IgD-negative memory B cell (primary cell): ENCODE data around the gene ADARB2. TPM values are rescaled to one million over a fixed set of nuclear protein-coding genes. Genes with fewer than 3 reads are reported as not detected.
A peak's percentile ranks its signal among the peaks of the same experiment; 100 is the strongest.

ENCODE experiments used
- H3K27ac Mint-ChIP-seq, 3 donors: one replicate each; pipeline ENCODE4 v1.8.0; 2020 to 2022; ENCODE audit warnings: mild to moderate bottlenecking in 3 of 3, mixed read lengths in 3 of 3, moderate library complexity in 1 of 3
- H3K27me3 Mint-ChIP-seq: one replicate; pipeline ENCODE4 v1.8.0; 2021; ENCODE audit warnings: mixed read lengths
- H3K36me3 Mint-ChIP-seq: one replicate; pipeline ENCODE4 v1.8.0; 2020; ENCODE audit warnings: mild to moderate bottlenecking, mixed read lengths
- H3K4me1 Mint-ChIP-seq, 3 donors: one replicate each; pipeline ENCODE4 v1.8.0; 2020 to 2022; ENCODE audit warnings: mixed read lengths in 3 of 3, mild to moderate bottlenecking in 1 of 3
- H3K4me3 Mint-ChIP-seq, 4 donors: one replicate each; pipeline ENCODE4 v1.8.0; 2020 to 2022; ENCODE audit warnings: mild to moderate bottlenecking in 4 of 4, mixed read lengths in 4 of 4, moderate library complexity in 3 of 4
- H3K9me3 Mint-ChIP-seq, 3 donors: one replicate each; pipeline ENCODE4 v1.8.0; 2020 to 2021; ENCODE audit warnings: mixed read lengths in 3 of 3, mild to moderate bottlenecking in 1 of 3
- polyA plus RNA-seq: library from polyadenylated mRNA; unstranded; fragments of 300-500 nt; fragmentation: Illumina TruSeq; gene quantifications from one replicate; pipeline ENCODE4 v1.2.3, GENCODE V29; 2021

Gene ADARB2
- polyA plus RNA-seq, 1 donor from 2014 or later, result not detected

DNA sequence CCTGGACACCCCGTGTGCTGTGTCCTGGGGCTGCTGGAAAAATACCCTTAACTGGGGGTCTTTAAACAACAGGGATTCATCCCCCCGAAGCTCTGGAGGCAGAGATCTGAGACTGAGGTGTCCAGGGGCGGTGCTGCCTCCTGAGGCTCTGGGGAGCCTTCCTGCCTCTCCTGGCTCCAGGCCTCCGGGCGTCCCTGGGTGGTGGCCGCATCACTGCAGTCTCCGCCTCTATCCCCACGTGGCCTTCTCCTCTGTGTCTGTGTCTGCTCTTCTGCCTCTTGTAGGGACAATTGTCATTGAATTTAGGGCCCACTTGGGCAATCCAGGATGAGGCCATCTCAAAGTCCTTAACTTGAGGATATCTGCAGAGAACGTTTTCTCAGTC, 464.6 kb downstream of the ADARB2 start:
- peaks cover 0 to 1% (median 0%) of the 10 kb centered on the region in 3 donors for H3K4me1 Mint-ChIP-seq
- H3K27ac Mint-ChIP-seq, result no peak overlapping the region
- H3K27me3 Mint-ChIP-seq, result no peaks in the 10 kb centered on the region
- H3K4me3 Mint-ChIP-seq, result no peak overlapping the region
- H3K9me3 Mint-ChIP-seq, result peaks cover 0 to 2% (median 0%) of the 10 kb centered on the region in 3 donors
- H3K36me3 Mint-ChIP-seq, result no peaks in the 10 kb centered on the region

DNA sequence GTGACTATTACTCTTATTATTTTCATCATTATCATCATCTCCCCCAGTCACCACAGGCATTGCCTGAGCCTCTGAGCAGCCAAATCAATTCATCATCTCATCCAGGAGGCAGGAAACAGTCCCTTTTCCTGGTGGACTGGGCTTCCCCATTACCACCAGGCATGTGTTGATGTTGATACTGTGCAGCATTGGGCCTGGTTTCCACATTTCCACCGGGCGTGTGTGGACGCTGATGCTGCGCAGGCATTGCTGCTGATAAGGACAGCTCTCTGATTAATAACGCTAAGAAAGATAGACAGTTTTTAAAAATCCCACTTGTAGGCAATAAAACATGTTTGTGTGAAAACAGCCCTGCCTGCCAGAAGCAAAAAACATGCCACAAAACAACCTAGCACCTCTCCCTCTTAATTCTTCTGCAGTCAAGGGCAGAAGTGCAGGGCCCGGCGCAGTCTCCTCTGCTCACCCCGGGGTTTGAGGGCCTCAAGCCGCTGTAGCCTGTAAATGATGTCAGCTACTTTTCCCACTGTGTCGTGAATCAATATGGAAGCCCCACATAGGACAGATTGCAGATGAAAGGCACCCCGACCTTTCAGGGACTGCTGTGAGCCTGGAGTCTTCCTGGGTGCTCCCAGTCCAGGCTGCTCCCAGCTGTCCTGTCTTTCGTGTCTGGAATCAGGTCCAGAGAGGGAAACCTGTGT, 465.1 kb downstream of the ADARB2 start:
- H3K27ac Mint-ChIP-seq, result no peak overlapping the region
- no peaks in the 10 kb centered on the region for H3K36me3 Mint-ChIP-seq

DNA sequence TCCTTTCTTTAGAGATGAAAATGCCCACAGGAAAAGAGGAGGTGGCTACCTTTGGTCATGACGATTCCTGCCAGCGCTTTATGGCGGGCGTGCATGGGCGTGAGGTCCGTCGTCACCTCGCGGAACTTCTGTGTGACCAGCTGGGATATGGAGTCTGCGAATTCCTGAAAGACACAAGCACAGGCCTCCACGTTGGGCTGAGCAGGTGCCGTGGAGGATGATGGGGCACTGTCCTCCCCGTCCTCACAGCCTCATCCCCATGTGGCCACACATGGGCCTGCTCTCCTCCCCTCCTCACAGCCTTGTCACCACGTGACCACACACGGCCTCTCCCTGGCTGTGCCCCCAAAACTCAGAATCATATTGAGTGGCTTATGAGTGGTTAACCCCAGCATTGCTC, 466.4 kb downstream of the ADARB2 start:
- H3K4me3 Mint-ChIP-seq, result no peak overlapping the region
- H3K9me3 Mint-ChIP-seq, result no peaks in the 10 kb centered on the region
- H3K36me3 Mint-ChIP-seq, result no peaks in the 10 kb centered on the region
- no peaks in the 10 kb centered on the region for H3K27me3 Mint-ChIP-seq
- peaks cover 0 to 1% (median 0%) of the 10 kb centered on the region in 3 donors for H3K4me1 Mint-ChIP-seq
- no peak overlapping the region for H3K27ac Mint-ChIP-seq

More for the DNA sequence above, 465.1 kb downstream of the ADARB2 start:
- peaks cover 0 to 2% (median 0%) of the 10 kb centered on the region in 3 donors for H3K9me3 Mint-ChIP-seq
- no peaks in the 10 kb centered on the region for H3K27me3 Mint-ChIP-seq
- H3K4me3 Mint-ChIP-seq, result no peak overlapping the region
- H3K4me1 Mint-ChIP-seq, result peaks cover 0 to 1% (median 0%) of the 10 kb centered on the region in 3 donors

DNA sequence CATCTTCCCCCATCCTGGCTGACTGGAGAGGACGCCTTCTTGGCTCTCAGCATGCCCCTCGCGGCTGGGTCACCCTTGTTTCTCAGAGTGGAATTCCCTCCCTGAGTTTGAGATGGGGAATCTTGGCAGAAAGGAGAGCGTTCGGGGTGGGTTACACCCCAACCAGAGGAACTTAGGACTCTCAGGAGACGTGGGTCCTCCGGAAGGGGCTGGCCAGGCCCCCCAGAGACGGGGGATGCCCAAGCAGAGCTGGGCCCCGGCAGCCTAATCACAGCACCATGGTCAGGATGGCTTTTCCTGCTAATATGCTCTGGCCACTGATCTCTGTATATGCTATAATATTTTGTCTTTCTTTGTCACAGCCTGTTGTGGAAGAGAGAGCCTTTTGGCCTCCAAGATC, 466.8 kb downstream of the ADARB2 start:
- H3K4me3 Mint-ChIP-seq, result no peak overlapping the region
- no peaks in the 10 kb centered on the region for H3K9me3 Mint-ChIP-seq
- H3K36me3 Mint-ChIP-seq, result no peaks in the 10 kb centered on the region
- H3K27me3 Mint-ChIP-seq, result no peaks in the 10 kb centered on the region
- H3K27ac Mint-ChIP-seq, result no peak overlapping the region
- H3K4me1 Mint-ChIP-seq, result peaks cover 0 to 1% (median 0%) of the 10 kb centered on the region in 3 donors

DNA sequence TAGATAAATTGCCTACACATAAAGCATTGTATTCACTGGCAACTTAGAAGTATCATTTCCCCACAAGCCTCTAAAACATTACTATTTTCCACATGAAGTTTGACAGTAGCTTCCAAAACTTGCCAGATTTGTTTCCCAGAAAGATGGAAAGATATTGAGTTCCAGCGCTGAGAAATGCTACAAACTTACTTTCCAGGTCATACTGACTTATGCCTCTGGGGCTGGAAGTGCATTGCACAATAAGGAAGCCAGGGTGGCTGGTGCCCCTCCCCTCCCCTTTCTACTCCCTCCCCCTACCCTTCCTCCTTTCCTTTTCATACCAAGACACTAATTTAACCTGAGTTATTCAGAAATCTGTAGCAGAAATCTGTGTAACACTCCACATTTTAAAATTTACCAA, 468.5 kb downstream of the ADARB2 start:
- no peaks in the 10 kb centered on the region for H3K9me3 Mint-ChIP-seq
- no peak overlapping the region for H3K4me3 Mint-ChIP-seq
- no peak overlapping the region for H3K27ac Mint-ChIP-seq
- no peaks in the 10 kb centered on the region for H3K36me3 Mint-ChIP-seq
- H3K27me3 Mint-ChIP-seq, result no peaks in the 10 kb centered on the region
- peaks cover 0 to 1% (median 0%) of the 10 kb centered on the region in 3 donors for H3K4me1 Mint-ChIP-seq

DNA sequence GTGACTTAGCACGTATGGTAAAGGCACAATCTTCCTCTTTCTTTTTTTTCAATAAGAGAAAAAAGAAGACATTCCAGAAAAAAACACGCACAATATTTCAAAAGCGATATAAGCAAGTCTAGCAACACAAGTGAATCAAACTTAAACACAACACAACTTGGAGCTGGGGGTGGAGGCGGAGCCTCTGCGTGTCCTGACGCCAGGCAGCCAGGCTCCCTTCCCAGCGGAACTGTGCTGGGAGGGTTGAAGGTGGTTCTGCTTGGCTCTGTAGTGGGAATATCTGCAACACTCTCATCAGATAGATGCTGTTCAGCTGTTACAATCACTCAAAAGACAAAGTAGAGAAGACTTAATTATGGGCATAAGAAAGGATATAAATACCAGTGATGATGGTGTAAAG, 469.8 kb downstream of the ADARB2 start:
- Mint-ChIP-seq H3K4me1 (peaks cover 0 to 1% (median 0%) of the 10 kb centered on the region in 3 donors), H3K9me3 (no peaks in the 10 kb centered on the region), H3K27me3 (no peaks in the 10 kb centered on the region), H3K36me3 (no peaks in the 10 kb centered on the region), H3K27ac (no peak overlapping the region), H3K4me3 (no peak overlapping the region)

DNA sequence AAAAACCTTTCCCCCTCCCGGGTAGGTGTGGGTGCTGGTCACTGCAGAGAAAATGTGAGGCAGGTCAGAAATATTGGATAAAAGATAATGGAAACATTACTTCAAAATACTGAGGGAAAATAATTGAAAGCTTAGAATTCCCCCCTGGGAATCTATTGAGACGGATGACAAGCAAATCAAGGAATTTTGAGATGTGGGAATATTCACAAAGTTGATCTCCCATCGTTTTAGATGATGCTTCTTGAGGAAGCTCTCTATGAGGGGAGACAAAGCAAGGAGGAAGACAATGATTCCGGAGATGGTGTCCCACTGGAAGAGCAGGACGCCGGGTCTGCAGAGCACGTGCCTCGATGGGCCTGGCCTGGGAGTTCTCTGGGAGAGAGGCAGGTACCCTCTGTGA, 470.2 kb downstream of the ADARB2 start:
- Mint-ChIP-seq H3K9me3 (no peaks in the 10 kb centered on the region), H3K27ac (no peak overlapping the region), H3K27me3 (no peaks in the 10 kb centered on the region), H3K4me1 (peaks cover 0 to 1% (median 0%) of the 10 kb centered on the region in 3 donors), H3K36me3 (no peaks in the 10 kb centered on the region), H3K4me3 (no peak overlapping the region)

DNA sequence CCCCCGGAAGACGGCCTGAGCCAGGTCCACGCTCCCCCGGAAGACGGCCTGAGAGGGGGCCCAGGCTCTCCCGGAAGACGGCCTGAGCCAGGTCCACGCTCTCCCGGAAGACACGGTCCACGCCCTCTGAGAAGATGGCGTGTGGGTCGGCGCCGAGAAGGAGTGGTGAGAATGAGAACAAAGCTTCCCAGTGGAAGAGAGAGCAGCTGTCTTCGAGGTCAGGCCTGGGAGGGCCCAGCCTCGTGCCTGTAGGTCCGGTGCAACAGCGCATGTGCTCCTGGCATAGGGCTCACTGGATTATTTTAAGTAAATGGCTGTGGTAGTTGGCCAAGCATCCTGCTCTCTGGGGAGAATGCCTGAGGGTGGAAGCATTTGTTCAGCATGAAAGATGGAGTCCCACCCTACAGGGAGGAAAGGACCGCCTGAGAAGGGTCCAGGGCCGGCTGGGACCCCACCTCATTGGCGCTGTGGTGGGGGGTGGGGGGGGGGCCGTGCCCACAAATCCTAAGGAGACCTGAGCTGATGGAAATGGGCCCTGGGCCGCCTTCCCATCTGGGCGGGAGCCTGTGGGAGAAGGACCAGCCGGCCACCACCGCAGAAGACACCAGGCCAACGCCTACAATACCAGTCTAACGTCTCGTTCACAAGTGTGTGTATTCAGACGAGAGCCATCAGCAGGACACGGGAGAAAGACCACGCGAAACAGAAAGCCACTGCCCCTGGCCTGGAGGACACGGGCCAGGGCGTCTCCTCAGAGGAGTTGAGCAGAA, 471.1 kb downstream of the ADARB2 start:
- H3K4me3 Mint-ChIP-seq, result no peak overlapping the region
- H3K36me3 Mint-ChIP-seq, result no peaks in the 10 kb centered on the region
- no peak overlapping the region for H3K27ac Mint-ChIP-seq
- H3K4me1 Mint-ChIP-seq, result no peaks in the 10 kb centered on the region
- no peaks in the 10 kb centered on the region for H3K27me3 Mint-ChIP-seq
- peaks cover 0 to 2% (median 0%) of the 10 kb centered on the region in 3 donors for H3K9me3 Mint-ChIP-seq

DNA sequence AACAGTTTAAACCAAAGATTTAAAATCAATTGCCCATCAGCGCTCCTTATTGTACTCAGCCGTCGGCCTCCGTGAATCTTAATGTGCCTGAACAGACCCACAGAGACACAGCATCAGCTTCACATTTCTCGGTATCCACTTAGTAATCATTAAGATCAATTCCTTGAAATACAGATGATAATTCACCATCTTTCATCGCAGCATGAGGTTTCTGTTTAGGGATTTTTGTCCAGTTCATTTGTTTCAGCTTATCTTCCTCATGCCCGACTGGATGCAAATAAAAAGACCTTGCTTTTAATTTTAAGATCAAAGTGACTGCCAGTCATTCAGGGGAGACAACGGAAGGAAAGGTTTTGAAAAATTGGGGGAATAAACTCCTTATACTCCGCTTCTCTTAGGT, 473.3 kb downstream of the ADARB2 start:
- H3K9me3 Mint-ChIP-seq, result peaks cover 0 to 2% (median 1%) of the 10 kb centered on the region in 3 donors
- no peaks in the 10 kb centered on the region for H3K36me3 Mint-ChIP-seq
- no peaks in the 10 kb centered on the region for H3K27me3 Mint-ChIP-seq
- no peak overlapping the region for H3K27ac Mint-ChIP-seq
- no peaks in the 10 kb centered on the region for H3K4me1 Mint-ChIP-seq
- no peak overlapping the region for H3K4me3 Mint-ChIP-seq

DNA sequence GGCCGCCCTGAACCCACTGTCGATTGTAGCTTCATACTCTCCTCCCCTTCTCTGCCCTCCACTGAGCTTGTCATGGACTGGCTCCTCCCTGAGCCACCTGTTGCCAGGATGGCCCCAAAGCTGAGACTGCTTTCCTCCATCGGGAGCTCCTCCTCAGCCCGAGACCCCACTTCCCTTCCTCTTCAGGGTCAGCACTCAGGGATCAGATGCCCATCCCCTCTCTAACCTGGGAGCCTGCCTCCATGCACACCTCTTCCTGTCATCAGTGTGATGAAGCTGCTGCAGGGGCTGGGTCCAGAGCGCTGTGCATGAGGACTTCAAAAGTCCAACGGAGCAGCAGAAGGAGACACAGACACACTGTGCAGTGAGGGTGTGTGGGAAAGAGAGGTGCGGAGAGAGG, 480.1 kb downstream of the ADARB2 start:
- peaks cover 12% of the 10 kb centered on the region for H3K27me3 Mint-ChIP-seq
- peaks cover 0 to 3% (median 2%) of the 10 kb centered on the region in 3 donors for H3K4me1 Mint-ChIP-seq
- no peak overlapping the region for H3K27ac Mint-ChIP-seq
- H3K36me3 Mint-ChIP-seq, result peaks cover 5% of the 10 kb centered on the region
- H3K9me3 Mint-ChIP-seq, result peaks cover 0 to 2% (median 2%) of the 10 kb centered on the region in 3 donors
- no peak overlapping the region for H3K4me3 Mint-ChIP-seq

DNA sequence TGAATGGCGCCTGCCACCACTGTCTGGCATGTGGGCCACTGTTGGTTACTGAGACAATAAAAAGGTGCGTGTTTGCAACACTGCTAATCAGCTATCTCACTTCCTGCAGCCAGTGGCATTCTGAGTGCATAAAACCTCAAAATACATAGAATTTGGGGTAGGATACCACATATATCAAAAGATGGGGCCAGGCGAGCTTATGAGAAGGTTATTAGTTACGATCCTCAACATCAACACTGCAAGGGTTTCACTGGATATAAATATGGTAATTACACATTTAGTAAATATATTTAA, 480.9 kb downstream of the ADARB2 start:
- Mint-ChIP-seq H3K9me3 (peaks cover 0 to 2% (median 2%) of the 10 kb centered on the region in 3 donors), H3K36me3 (peaks cover 5% of the 10 kb centered on the region), H3K27me3 (peaks cover 13% of the 10 kb centered on the region), H3K4me3 (no peak overlapping the region), H3K4me1 (peaks cover 0 to 3% (median 2%) of the 10 kb centered on the region in 3 donors), H3K27ac (no peak overlapping the region)

DNA sequence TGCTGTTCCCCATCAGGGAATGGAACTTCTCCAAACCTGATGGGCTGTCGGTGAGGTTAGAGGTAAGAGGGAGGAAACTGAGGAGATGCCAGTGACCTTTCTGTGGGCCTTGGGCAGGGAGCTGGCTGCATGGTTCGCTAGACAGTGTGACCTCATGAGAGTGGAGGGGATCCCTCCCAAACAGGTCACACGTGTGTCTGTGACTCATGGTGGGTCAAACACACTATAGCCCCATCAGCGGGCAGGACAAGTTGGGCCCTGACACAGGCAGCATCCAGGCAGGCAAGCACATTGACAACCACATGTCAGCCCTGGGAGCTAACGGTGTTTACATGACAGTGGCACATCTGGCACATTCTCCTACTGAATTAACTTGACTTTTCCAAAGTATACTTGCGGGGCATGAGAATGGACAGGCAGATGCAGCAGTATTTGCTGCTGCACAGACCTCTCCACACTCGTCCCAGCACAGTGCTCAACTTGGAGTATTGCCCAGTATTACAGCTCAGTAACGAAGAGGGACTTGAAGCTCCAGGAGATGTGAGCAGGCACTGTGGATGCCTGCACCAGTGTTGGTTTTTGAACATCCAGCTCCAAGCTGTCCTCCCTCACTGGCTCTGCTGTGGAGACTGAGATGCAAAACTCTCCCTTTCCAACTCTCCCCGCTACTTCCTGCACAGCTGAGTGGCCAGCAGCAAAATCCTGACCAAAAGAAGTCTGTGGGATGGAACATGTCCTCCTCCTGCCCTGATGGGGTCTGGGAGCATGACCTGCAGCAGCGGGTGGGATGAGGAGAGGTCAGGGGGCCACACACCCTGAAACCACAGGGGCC, 481.5 kb downstream of the ADARB2 start:
- H3K9me3 Mint-ChIP-seq, result peaks cover 0 to 2% (median 0%) of the 10 kb centered on the region in 3 donors
- H3K4me3 Mint-ChIP-seq, result no peak overlapping the region
- H3K27me3 Mint-ChIP-seq, result peaks cover 16% of the 10 kb centered on the region
- H3K27ac Mint-ChIP-seq, result no peak overlapping the region
- H3K4me1 Mint-ChIP-seq, result peaks cover 0 to 3% (median 2%) of the 10 kb centered on the region in 3 donors
- H3K36me3 Mint-ChIP-seq, result peaks cover 5% of the 10 kb centered on the region

DNA sequence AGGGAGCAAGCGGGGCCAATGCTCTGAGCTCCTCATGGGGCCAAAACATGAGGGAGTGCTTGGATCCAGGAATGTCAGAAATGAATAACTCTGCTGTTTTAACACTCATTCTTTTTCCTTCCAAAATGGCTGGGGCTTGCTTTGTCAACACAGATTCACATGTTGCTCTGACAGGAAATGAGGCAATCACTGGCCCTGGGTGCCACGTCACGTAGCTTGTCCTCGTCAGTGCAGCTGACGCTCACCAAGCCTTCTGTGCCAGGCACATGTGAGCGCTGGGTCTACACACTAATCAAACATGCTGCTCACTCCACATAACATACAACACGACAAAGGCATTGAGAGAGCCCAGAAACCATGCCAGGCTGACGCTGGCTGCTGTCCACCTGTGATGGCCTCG, 482.2 kb downstream of the ADARB2 start:
- peaks cover 0 to 3% (median 2%) of the 10 kb centered on the region in 3 donors for H3K4me1 Mint-ChIP-seq
- no peak overlapping the region for H3K4me3 Mint-ChIP-seq
- H3K27me3 Mint-ChIP-seq, result peaks cover 16% of the 10 kb centered on the region
- no peak overlapping the region for H3K27ac Mint-ChIP-seq
- H3K9me3 Mint-ChIP-seq, result peaks cover 0 to 2% (median 2%) of the 10 kb centered on the region in 3 donors
- peaks cover 5% of the 10 kb centered on the region for H3K36me3 Mint-ChIP-seq

DNA sequence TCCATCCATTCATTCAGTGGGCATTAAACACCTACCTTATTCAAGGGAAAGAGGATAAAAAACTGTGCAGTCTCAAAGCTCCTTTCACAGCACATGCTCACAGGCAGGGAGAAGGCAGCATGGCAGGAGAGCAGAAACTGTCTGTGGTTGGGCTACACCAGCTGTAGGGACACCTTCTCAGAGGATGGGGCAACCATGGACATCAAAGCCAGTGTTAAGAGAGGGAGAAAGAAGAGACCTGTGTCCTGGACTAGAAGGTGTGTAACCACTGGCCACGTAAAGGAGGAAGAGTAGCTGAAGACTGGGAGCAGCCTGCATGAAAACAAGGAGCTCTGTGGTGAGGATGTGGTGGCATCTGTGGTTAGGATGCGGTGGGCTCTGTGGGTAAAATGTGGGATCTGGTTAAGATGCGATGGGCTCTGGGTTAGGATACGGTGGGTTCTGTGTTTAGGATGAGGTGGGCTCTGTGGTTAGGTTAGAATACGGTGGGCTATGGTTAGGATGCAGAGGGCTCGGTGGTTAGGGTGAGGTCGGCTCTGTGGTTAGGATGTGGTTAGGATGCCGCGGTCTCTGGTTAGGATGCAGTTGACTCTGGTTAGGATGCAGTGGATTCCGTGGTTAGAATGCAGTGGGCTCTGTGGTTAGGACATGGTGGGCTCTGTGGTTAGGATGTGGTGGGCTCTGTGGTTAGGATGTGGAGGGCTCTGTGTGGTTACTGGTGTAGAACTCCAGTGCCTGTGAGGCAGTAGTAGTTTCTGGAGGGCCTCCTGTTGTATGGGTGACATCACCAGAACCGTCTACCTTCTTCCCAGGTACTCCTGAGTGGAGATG, 483.6 kb downstream of the ADARB2 start:
- Mint-ChIP-seq H3K27ac (peak overlapping the region in 1 of 3 donors; percentile 96), H3K4me1 (peaks cover 0 to 3% (median 2%) of the 10 kb centered on the region in 3 donors), H3K27me3 (peaks cover 17% of the 10 kb centered on the region), H3K9me3 (peaks cover 0 to 2% (median 0%) of the 10 kb centered on the region in 3 donors), H3K4me3 (no peak overlapping the region), H3K36me3 (peaks cover 5% of the 10 kb centered on the region)
